ENCODE data around the gene HOXD9. TPM values are rescaled to one million over a fixed set of nuclear protein-coding genes. Genes with fewer than 3 reads are reported as not detected.

The HOXD9 gene
- total and polyA plus RNA-seq, 10 donors, result 1.1 to 4.0 (median 2.6) TPM

DNA sequence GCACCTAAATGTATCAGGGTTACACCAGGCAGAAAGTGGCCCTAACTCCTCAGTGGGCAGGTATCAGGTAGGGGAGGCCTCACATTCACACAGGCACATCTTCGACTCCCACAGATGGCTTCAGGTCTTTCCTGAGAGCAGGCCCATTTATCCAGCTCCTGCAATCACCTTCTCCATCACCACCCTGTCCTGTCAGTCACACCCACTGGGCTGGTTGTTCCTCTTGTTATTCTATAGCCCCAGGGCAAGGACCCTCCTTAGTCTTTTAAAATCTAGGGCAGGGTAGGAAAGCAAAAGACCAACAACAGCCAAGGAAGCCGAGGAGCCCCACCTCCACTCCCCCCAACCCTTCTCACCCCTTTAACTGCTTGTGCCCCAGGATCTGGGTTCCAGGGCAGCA is 19.8 kb downstream of the HOXD9 start:
- Histone ChIP-seq H3K36me3 (no peaks in the 10 kb centered on the region), H3K4me3 (no peak overlapping the region), H3K27ac (no peak overlapping the region), H3K27me3 (replicated peaks in 1 of 7) (peaks cover 0 to 100% (median 51%) of the 10 kb centered on the region in 7 donors), H3K9me3 (no peaks in the 10 kb centered on the region), H3K4me1 (peaks cover 7 to 27% (median 21%) of the 10 kb centered on the region in 6 donors)
- no peak for DNase-seq
- 78 to 92% (median 85%) methylated on average over 2 of the region's 2 CpGs for WGBS, 5 donors
- intact Hi-C loops (cut with DNase I; ENCODE audit: low total_unique reads), result loop anchor here (2.0 to 5.0 kb wide), 2 partner anchors 313 to 410 kb away; no protein-coding TSS in a partner anchor
- no peak for TF ChIP-seq POLR2A (IDR thresholded peaks at IDR 0.05)
- TF ChIP-seq, protein P1, sequence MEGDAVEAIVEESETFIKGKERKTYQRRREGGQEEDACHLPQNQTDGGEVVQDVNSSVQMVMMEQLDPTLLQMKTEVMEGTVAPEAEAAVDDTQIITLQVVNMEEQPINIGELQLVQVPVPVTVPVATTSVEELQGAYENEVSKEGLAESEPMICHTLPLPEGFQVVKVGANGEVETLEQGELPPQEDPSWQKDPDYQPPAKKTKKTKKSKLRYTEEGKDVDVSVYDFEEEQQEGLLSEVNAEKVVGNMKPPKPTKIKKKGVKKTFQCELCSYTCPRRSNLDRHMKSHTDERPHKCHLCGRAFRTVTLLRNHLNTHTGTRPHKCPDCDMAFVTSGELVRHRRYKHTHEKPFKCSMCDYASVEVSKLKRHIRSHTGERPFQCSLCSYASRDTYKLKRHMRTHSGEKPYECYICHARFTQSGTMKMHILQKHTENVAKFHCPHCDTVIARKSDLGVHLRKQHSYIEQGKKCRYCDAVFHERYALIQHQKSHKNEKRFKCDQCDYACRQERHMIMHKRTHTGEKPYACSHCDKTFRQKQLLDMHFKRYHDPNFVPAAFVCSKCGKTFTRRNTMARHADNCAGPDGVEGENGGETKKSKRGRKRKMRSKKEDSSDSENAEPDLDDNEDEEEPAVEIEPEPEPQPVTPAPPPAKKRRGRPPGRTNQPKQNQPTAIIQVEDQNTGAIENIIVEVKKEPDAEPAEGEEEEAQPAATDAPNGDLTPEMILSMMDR (IDR thresholded peaks at IDR 0.05 in 8 of 11, conservative IDR thresholded peaks at IDR 0.05 in 3 of 11), result no peak
- no peak for TF ChIP-seq POLR2AphosphoS5 (IDR thresholded peaks at IDR 0.05)

DNA sequence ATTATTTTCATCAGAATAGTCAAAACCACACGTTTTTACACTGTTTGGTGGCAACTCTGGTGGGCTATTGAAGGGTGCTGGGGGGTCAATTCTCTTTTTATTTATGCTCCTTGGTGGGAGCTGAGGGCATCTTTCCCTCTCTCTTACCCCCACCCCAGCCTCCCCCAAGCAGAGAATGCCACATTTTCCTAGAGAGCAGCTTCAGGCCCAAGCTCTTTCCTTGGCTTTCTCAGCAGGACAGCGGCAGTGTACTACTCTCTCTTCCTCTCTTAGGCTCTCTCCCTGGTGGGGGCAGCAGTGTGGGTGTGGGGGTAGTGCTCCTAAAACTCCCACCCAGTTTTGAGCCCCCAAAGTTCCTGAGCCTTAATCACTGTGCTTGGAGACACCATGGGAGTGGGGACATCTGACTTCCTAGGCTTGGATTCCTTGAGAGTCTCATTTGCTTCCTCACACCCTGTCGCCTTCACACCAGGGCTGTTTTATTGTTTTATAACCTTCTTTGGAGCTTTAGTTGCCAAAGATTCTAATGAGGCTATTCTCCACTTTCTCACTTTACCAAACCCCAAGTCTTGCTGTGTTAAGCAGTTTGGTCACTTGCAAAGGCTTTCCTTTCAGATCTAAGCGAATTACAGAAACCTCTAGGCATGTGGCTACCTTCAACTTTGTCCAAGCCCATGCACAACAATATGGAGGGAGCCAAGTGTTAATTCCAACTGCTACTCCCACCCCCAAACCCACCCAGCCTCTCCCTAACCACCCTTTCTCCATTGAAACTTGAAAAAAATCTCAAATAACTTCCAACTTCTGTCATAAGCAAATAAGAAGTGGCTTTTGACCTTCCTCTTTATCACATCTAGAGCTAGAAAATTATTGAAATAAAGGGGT is 22.8 kb downstream of the HOXD9 start:
- H3K9me3 ChIP-seq, result no peaks in the 10 kb centered on the region
- WGBS, 5 donors, result 56 to 63% (median 60%) methylated on average over 4 of the region's 4 CpGs
- no peak overlapping the region for H3K4me3 ChIP-seq
- no peak for DNase-seq
- TF ChIP-seq, protein P1 (IDR thresholded peaks at IDR 0.05 in 8 of 11, conservative IDR thresholded peaks at IDR 0.05 in 3 of 11), result no peak
- TF ChIP-seq POLR2AphosphoS5 (IDR thresholded peaks at IDR 0.05), result no peak
- TF ChIP-seq POLR2A (IDR thresholded peaks at IDR 0.05), result no peak
- H3K4me1 ChIP-seq, result peaks cover 0 to 21% (median 8%) of the 10 kb centered on the region in 6 donors
- intact Hi-C loops (cut with DNase I; ENCODE audit: low total_unique reads), result no loop called here
- H3K36me3 ChIP-seq, result no peaks in the 10 kb centered on the region
- H3K27me3 ChIP-seq (replicated peaks in 1 of 7), result peaks cover 0 to 100% (median 49%) of the 10 kb centered on the region in 7 donors
- H3K27ac ChIP-seq, result no peak overlapping the region

DNA sequence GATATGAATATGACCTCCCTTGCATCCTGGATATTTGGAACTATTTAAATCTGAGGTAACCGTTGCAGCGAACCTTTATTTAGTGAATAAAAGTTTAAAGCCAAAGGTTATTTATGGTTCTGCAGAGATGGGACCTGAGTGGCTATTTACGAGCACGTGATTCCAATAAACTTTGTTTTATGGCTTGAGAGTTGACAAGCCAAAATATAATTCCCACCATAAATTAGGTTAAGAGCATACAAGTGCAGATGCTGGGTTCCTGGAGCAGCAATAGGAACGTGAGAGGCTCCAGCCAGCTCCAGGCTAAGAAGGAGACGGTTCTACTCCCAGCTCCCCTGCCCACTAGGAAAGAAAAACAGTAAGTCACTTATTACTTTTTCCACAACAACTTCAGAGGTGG is 23.6 kb downstream of the HOXD9 start:
- H3K4me3 ChIP-seq, result no peak overlapping the region
- TF ChIP-seq, protein P1 (IDR thresholded peaks at IDR 0.05 in 8 of 11, conservative IDR thresholded peaks at IDR 0.05 in 3 of 11), result no peak
- no peak for TF ChIP-seq POLR2AphosphoS5 (IDR thresholded peaks at IDR 0.05)
- no peak for TF ChIP-seq POLR2A (IDR thresholded peaks at IDR 0.05)
- no peaks in the 10 kb centered on the region for H3K9me3 ChIP-seq
- H3K27ac ChIP-seq, result no peak overlapping the region
- DNase-seq, result no peak
- peaks cover 0 to 100% (median 49%) of the 10 kb centered on the region in 7 donors for H3K27me3 ChIP-seq (replicated peaks in 1 of 7)
- peaks cover 0 to 14% (median under 1%) of the 10 kb centered on the region in 6 donors for H3K4me1 ChIP-seq
- H3K36me3 ChIP-seq, result no peaks in the 10 kb centered on the region
- intact Hi-C loops (cut with DNase I; ENCODE audit: low total_unique reads), result no loop called here
- WGBS, 5 donors, result 21 to 46% (median 33%) methylated on average over 6 of the region's 6 CpGs

DNA sequence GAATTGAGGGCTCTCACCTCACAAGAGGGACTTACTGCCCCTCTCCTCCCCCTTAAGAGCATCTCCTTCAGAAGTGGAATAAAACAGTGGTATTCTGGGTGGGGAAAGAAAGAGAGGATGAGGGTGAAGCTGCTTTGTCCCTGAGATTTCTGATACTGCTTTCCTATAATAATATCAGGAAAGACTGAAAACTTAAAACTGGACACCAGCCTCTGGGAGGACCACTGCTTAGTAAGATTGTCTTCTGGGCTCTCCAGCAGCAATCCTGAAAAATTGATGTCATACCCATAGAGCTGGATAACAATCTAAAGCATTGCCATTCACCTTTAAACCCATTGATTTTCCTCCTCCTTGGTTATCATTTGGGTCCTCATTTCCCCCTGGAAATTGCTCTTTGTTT is 24.1 kb downstream of the HOXD9 start:
- no peaks in the 10 kb centered on the region for H3K36me3 ChIP-seq
- intact Hi-C loops (cut with DNase I; ENCODE audit: low total_unique reads), result no loop called here
- H3K9me3 ChIP-seq, result no peaks in the 10 kb centered on the region
- H3K4me3 ChIP-seq, result no peak overlapping the region
- H3K27ac ChIP-seq, result no peak overlapping the region
- TF ChIP-seq, protein P1 (IDR thresholded peaks at IDR 0.05 in 8 of 11, conservative IDR thresholded peaks at IDR 0.05 in 3 of 11), result no peak
- TF ChIP-seq POLR2AphosphoS5 (IDR thresholded peaks at IDR 0.05) (no peak), POLR2A (IDR thresholded peaks at IDR 0.05) (no peak)
- peaks cover 0 to 100% (median 54%) of the 10 kb centered on the region in 7 donors for H3K27me3 ChIP-seq (replicated peaks in 1 of 7)
- DNase-seq, result no peak
- peaks cover 0 to 14% (median 2%) of the 10 kb centered on the region in 6 donors for H3K4me1 ChIP-seq

All from spleen (tissue), 11 donors.